Chondrocyte (in vitro differentiated cells): Measurements from ENCODE around the gene APOL1. TPM values are rescaled to one million over a fixed set of nuclear protein-coding genes. Genes with fewer than 3 reads are reported as not detected.
A peak's percentile ranks its signal among the peaks of the same experiment; 100 is the strongest.

Source experiments
- DNase-seq: peaks from one replicate; pipeline ENCODE4 v3.0.0; 2021; ENCODE audit warnings: mixed read lengths, low spot score
- H3K27ac Mint-ChIP-seq: one replicate; pipeline ENCODE4 v1.8.0; 2021; ENCODE audit warnings: mild to moderate bottlenecking, moderate library complexity, mixed read lengths; ENCODE audit not compliant: unreplicated experiment
- H3K27me3 Mint-ChIP-seq: 2 replicates; pipeline ENCODE4 v1.8.0; 2021; ENCODE audit warnings: low read depth, mixed read lengths
- H3K36me3 Mint-ChIP-seq: 2 replicates; pipeline ENCODE4 v1.8.0; 2021; ENCODE audit warnings: low read depth, mixed read lengths
- H3K4me1 Mint-ChIP-seq: 2 replicates; pipeline ENCODE4 v1.8.0; 2021; ENCODE audit warnings: low read depth, mild to moderate bottlenecking, mixed read lengths
- H3K4me3 Mint-ChIP-seq: one replicate; pipeline ENCODE4 v1.8.0; 2021; ENCODE audit warnings: mild to moderate bottlenecking, moderate library complexity, mixed read lengths; ENCODE audit not compliant: unreplicated experiment
- H3K9me3 Mint-ChIP-seq: 2 replicates; pipeline ENCODE4 v1.8.0; 2021; ENCODE audit warnings: low read depth, mixed read lengths
- total RNA-seq: library from RNA; stranded (reverse); gene quantifications from 3 replicates; pipeline ENCODE4 v1.2.1, GENCODE V29; 2021
- TF ChIP-seq, protein P1 (sequence below): fragments of 200-600 bp; sonication (generic); IDR thresholded peaks from 2 replicates; pipeline ENCODE4 v1.5.0; 2021; ENCODE audit warnings: antibody characterized with exemption, mild to moderate bottlenecking, moderate library complexity

APOL1 gene
- total RNA-seq, 1 donor from 2014 or later: 16.9 TPM

DNA sequence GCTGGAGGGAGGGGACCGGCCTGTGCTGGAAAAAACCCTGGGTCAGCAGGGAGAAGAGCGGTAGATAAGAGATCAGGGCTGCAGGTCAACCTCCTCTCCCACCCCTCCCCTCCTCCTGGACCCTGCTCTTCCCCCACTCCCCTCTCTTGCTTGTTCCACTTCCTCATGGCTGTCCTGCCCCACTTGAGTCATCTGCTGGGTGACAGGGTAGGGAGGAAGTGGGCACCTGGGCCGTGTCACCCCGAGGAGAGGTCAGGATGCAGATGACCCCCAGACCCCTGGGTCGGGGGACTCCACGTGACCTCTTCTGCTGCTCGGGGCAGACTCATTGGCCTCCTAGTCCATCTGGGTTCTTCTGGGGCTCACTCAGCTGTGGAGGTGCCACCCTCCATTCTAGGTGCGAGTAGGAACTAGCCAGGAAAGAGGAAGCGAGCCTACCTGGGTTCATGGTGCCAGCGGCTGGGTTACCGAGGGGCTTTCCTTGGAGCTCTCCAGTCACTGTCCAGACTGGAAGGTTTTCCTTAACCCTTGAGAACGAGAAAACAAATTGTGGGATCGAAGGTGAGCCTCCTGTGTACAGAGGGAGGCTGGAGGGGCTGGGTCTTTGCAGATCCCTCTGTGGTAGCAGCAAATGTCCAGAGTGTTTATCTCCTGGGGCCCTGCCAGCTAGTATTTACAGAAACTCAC is 20.1 kb upstream of the APOL1 start:
- H3K9me3 Mint-ChIP-seq: no peaks in the 10 kb centered on the region
- no peak overlapping the region for H3K27ac Mint-ChIP-seq
- H3K4me3 Mint-ChIP-seq: no peak overlapping the region
- H3K27me3 Mint-ChIP-seq: no peaks in the 10 kb centered on the region
- no peak for DNase-seq
- H3K36me3 Mint-ChIP-seq: peaks cover 60% of the 10 kb centered on the region
- TF ChIP-seq, protein P1, sequence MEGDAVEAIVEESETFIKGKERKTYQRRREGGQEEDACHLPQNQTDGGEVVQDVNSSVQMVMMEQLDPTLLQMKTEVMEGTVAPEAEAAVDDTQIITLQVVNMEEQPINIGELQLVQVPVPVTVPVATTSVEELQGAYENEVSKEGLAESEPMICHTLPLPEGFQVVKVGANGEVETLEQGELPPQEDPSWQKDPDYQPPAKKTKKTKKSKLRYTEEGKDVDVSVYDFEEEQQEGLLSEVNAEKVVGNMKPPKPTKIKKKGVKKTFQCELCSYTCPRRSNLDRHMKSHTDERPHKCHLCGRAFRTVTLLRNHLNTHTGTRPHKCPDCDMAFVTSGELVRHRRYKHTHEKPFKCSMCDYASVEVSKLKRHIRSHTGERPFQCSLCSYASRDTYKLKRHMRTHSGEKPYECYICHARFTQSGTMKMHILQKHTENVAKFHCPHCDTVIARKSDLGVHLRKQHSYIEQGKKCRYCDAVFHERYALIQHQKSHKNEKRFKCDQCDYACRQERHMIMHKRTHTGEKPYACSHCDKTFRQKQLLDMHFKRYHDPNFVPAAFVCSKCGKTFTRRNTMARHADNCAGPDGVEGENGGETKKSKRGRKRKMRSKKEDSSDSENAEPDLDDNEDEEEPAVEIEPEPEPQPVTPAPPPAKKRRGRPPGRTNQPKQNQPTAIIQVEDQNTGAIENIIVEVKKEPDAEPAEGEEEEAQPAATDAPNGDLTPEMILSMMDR: no peak
- H3K4me1 Mint-ChIP-seq: peaks cover 43% of the 10 kb centered on the region

DNA sequence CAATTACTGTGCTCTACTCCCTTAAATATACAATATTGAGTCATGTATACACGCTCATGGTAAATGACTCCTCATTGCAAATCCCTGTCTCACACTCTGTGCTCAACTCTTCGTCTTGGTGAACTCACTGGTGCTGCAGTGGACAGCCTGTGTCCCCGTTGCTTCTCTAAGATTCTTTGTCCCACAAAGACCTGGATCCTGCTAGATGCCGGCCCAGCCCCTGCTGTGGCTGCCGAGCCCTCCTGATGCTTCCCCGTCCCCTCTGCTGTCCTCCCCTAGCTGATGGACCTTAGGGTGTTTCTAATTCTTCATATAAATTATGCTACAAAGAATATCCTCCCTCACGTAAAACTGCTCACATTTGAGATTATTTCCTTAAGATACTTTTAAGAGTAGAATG is 19.1 kb upstream of the APOL1 start:
- H3K27me3 Mint-ChIP-seq: no peaks in the 10 kb centered on the region
- TF ChIP-seq, protein P1: no peak
- no peak overlapping the region for H3K4me3 Mint-ChIP-seq
- no peak for DNase-seq
- H3K9me3 Mint-ChIP-seq: no peaks in the 10 kb centered on the region
- H3K36me3 Mint-ChIP-seq: peaks cover 53% of the 10 kb centered on the region
- no peak overlapping the region for H3K27ac Mint-ChIP-seq
- peaks cover 51% of the 10 kb centered on the region for H3K4me1 Mint-ChIP-seq

DNA sequence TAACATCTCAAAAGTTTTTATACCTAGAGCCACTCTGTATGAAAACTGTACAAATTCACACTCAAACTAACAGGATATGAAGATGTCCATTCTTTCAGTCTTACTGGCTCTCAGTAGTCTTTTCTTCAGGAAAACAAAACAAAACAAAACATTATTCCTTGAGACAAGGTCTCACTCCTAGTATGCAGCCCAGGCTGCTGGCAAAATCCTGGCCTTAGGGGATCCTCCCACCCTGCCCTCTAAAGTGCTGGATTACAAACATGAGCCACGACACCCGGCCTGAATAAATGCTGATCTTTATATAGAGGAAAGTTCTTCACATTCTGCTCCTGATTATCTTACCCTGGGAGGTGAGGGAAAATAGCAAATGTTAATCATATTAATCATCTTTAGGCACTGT is 18.7 kb upstream of the APOL1 start:
- DNase-seq: no peak
- Mint-ChIP-seq H3K4me3 (no peak overlapping the region), H3K27ac (no peak overlapping the region), H3K36me3 (peaks cover 50% of the 10 kb centered on the region), H3K9me3 (no peaks in the 10 kb centered on the region), H3K27me3 (no peaks in the 10 kb centered on the region), H3K4me1 (peaks cover 54% of the 10 kb centered on the region)
- TF ChIP-seq, protein P1: no peak

DNA sequence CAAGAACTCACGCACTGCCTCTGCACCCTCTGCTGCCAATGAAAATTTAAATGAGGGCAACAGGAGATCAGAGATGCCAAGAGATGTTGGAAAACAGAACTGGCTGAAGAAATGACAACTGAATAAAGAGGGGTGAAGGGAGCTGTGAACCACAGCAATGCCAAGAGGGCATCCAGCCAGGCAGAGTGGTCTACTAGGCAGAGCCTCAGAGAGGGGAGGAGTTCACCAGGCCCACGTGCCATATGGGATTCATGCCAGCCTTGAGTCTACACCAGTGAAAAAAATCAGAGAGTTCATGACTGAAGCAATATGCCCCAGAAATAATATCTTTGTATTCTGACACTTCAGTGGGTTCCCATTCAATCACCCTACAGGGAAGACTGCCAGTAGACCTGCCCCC is 18.0 kb upstream of the APOL1 start:
- Mint-ChIP-seq H3K27me3 (no peaks in the 10 kb centered on the region), H3K4me3 (peak overlapping the region; percentile 95), H3K27ac (no peak overlapping the region), H3K9me3 (no peaks in the 10 kb centered on the region), H3K36me3 (peaks cover 47% of the 10 kb centered on the region), H3K4me1 (peaks cover 58% of the 10 kb centered on the region)
- no peak for DNase-seq
- TF ChIP-seq, protein P1: no peak

DNA sequence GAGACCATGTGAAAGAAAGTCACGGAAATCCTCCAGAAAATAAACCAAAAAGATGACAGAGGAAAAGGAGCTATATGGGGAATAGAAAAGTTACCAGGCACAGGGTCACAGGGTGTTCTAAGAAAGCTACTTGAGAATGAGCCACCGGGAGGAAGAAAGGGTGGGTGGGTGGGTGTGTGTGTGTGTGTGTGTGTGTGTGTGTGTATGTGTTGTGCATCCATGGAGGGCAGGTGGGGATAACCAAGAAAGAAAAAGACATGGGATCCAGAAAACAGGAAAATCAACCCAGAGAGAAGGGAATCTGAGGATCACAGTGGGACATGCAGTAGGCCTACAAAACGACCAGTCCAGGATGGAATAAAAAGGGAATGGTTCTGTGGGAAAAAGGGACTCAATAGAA is 17.3 kb upstream of the APOL1 start:
- Mint-ChIP-seq H3K4me3 (peak overlapping the region; percentile 95), H3K27me3 (no peaks in the 10 kb centered on the region), H3K9me3 (no peaks in the 10 kb centered on the region), H3K4me1 (peaks cover 65% of the 10 kb centered on the region), H3K27ac (peak overlapping the region; percentile 42), H3K36me3 (peaks cover 45% of the 10 kb centered on the region)
- TF ChIP-seq, protein P1: no peak
- no peak for DNase-seq
